HL-60 (cell line): Measurements from ENCODE around the gene SSTR5.

Source experiments
- DNase-seq, 2 experiments: peaks; one replicate each; pipeline ENCODE4 v3.0.0-alpha.2; 2010 to 2020; ENCODE audit warnings: low read depth in 1 of 2, low spot score in 1 of 2
- H3K27ac ChIP-seq: fragments of 250-450 bp; sonication (Bioruptor Pico); replicated peaks from 2 replicates; pipeline ENCODE4 v1.5.1; 2020; ENCODE audit warnings: mild to moderate bottlenecking, moderate library complexity
- H3K27me3 ChIP-seq: fragments of 250-450 bp; sonication (Bioruptor Pico); 2 replicates; pipeline ENCODE4 v1.5.1; 2021; ENCODE audit warnings: mild to moderate bottlenecking, moderate library complexity; ENCODE audit not compliant: insufficient read depth, poor library complexity, severe bottlenecking
- H3K4me3 ChIP-seq: replicated peaks from 2 replicates; pipeline ENCODE4 v1.5.1; 2011; ENCODE audit warnings: mild to moderate bottlenecking, control low read depth, low read length; ENCODE audit not compliant: insufficient read depth
- CTCF ChIP-seq: IDR thresholded peaks from one replicate; pipeline ENCODE4 v1.5.1; 2011; ENCODE audit warnings: low read length, control low read depth, inconsistent platforms; ENCODE audit not compliant: insufficient read depth
- GABPA ChIP-seq: IDR thresholded peaks from 2 replicates; pipeline ENCODE4 v1.6.1; 2012; ENCODE audit warnings: low read depth
- POLR2AphosphoS5 ChIP-seq: IDR thresholded peaks from 2 replicates; pipeline ENCODE4 v1.6.1; 2012; ENCODE audit warnings: low read depth
- REST ChIP-seq: IDR thresholded peaks from 2 replicates; pipeline ENCODE4 v1.6.1; 2012; ENCODE audit warnings: low read depth; ENCODE audit not compliant: insufficient replicate concordance
- SPI1 ChIP-seq: IDR thresholded peaks from 2 replicates; pipeline ENCODE4 v1.6.1; 2012; ENCODE audit warnings: low read depth, mild to moderate bottlenecking, borderline replicate concordance

SSTR5 gene

GRCh38 chr16:1031666-1032065 lies 40.9 kb upstream of the SSTR5 start:
- Histone ChIP-seq H3K4me3 (no peak overlapping the region), H3K27ac (no peak overlapping the region), H3K27me3 (peaks cover 17% of the 10 kb centered on the region)
- TF ChIP-seq REST (no peak), SPI1 (no peak), GABPA (no peak), POLR2AphosphoS5 (no peak), CTCF (no peak)
- no peak for DNase-seq

GRCh38 chr16:1032607-1033006 lies 39.9 kb upstream of the SSTR5 start:
- TF ChIP-seq GABPA = no peak
- TF ChIP-seq POLR2AphosphoS5 = no peak
- no peak for DNase-seq
- Histone ChIP-seq H3K27me3 (peaks cover 17% of the 10 kb centered on the region), H3K4me3 (no peak overlapping the region), H3K27ac (no peak overlapping the region)

GRCh38 chr16:1033128-1033679 lies 39.3 kb upstream of the SSTR5 start:
- no peak for DNase-seq
- peaks cover 17% of the 10 kb centered on the region for H3K27me3 ChIP-seq
- TF ChIP-seq GABPA = no peak
- TF ChIP-seq SPI1 = no peak
- no peak for TF ChIP-seq CTCF
- no peak for TF ChIP-seq POLR2AphosphoS5
- no peak for TF ChIP-seq REST
- no peak overlapping the region for H3K27ac ChIP-seq
- H3K4me3 ChIP-seq = no peak overlapping the region

DNA sequence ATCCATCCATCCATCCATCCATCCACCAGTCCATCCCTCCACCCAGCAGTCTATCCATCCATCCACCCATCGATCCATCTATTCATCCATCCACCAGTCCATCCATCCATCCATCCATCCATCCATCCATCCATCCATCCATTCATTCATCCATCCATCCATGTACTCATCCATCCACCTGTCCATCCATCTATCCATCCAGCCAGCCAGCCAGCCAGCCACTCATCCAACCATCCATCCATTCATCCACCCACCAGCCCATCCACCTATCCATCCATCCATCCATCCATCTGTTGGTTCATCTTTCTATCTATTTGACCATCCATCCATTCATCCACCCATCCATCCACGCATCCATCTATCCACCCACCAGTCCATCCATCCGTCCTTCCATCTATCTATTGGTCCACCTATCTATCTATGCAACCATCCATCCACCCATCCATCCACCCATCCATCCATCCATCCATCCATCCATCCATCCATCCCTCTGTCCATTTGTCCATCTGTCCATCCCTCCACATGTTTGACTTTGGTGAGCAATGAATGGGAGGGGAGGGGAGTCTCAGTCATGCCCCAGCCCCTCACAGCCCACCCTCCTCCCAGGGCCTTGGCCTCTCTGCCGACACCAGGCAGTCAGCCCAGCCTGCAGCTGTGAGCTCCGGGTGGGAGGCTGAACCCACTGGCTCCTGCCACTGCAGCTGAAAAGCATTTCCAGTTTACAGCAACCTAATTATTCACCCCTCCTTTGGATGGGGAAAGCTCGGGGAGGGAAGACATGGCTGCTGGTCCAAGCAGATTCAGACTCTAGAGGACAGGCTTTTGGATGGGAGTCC lies 38.1 kb upstream of the SSTR5 start:
- TF ChIP-seq POLR2AphosphoS5 (no peak), GABPA (no peak), SPI1 (no peak), REST (no peak), CTCF (no peak)
- no peak overlapping the region for H3K4me3 ChIP-seq
- DNase-seq = no peak
- peaks cover 10% of the 10 kb centered on the region for H3K27me3 ChIP-seq
- H3K27ac ChIP-seq = no peak overlapping the region
